Measurements from ENCODE around the gene AGPAT3. TPM values are rescaled to one million over a fixed set of nuclear protein-coding genes. Genes with fewer than 3 reads are reported as not detected.

The AGPAT3 gene
- total and polyA plus RNA-seq, 10 of the 15 experiments (the other 5 are each of a cell fraction or from before 2014, with no cell fraction given) = 1.2 to 110 (median 30.8) TPM

DNA sequence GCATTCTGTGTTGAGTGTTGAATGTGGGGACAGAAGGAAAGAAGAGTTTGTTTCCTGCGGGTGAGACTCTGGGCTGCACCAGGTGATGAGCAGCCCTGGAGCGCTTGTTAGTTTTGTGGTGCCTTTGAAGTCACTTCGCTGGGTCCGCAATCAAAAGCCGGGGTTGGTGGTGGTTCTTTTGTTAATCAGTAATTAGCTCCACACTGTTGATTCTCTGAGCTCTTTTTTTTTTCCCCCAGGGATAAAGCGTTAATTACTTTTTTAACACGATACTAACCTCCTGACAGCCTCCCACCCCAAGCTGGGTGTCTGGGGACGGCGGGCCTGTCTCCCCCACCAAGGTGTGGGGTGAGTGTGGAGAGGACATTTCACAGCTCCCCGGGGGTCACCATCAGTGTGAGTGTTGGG, 56.6 kb downstream of the AGPAT3 start (continued):
- TF ChIP-seq, protein P1, sequence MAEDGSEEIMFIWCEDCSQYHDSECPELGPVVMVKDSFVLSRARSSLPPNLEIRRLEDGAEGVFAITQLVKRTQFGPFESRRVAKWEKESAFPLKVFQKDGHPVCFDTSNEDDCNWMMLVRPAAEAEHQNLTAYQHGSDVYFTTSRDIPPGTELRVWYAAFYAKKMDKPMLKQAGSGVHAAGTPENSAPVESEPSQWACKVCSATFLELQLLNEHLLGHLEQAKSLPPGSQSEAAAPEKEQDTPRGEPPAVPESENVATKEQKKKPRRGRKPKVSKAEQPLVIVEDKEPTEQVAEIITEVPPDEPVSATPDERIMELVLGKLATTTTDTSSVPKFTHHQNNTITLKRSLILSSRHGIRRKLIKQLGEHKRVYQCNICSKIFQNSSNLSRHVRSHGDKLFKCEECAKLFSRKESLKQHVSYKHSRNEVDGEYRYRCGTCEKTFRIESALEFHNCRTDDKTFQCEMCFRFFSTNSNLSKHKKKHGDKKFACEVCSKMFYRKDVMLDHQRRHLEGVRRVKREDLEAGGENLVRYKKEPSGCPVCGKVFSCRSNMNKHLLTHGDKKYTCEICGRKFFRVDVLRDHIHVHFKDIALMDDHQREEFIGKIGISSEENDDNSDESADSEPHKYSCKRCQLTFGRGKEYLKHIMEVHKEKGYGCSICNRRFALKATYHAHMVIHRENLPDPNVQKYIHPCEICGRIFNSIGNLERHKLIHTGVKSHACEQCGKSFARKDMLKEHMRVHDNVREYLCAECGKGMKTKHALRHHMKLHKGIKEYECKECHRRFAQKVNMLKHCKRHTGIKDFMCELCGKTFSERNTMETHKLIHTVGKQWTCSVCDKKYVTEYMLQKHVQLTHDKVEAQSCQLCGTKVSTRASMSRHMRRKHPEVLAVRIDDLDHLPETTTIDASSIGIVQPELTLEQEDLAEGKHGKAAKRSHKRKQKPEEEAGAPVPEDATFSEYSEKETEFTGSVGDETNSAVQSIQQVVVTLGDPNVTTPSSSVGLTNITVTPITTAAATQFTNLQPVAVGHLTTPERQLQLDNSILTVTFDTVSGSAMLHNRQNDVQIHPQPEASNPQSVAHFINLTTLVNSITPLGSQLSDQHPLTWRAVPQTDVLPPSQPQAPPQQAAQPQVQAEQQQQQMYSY (CRISPR knock-in tag; IDR thresholded peaks at IDR 0.05) = no peak
- TF ChIP-seq, protein P2, sequence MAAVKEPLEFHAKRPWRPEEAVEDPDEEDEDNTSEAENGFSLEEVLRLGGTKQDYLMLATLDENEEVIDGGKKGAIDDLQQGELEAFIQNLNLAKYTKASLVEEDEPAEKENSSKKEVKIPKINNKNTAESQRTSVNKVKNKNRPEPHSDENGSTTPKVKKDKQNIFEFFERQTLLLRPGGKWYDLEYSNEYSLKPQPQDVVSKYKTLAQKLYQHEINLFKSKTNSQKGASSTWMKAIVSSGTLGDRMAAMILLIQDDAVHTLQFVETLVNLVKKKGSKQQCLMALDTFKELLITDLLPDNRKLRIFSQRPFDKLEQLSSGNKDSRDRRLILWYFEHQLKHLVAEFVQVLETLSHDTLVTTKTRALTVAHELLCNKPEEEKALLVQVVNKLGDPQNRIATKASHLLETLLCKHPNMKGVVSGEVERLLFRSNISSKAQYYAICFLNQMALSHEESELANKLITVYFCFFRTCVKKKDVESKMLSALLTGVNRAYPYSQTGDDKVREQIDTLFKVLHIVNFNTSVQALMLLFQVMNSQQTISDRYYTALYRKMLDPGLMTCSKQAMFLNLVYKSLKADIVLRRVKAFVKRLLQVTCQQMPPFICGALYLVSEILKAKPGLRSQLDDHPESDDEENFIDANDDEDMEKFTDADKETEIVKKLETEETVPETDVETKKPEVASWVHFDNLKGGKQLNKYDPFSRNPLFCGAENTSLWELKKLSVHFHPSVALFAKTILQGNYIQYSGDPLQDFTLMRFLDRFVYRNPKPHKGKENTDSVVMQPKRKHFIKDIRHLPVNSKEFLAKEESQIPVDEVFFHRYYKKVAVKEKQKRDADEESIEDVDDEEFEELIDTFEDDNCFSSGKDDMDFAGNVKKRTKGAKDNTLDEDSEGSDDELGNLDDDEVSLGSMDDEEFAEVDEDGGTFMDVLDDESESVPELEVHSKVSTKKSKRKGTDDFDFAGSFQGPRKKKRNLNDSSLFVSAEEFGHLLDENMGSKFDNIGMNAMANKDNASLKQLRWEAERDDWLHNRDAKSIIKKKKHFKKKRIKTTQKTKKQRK (IDR thresholded peaks at IDR 0.05; ENCODE audit: low read depth, low read length) = no peak
- no peak for TF ChIP-seq FOXK2 (IDR thresholded peaks at IDR 0.05)
- TF ChIP-seq CBX3 (IDR thresholded peaks at IDR 0.05; ENCODE audit: borderline replicate concordance, low read depth) = no peak
- no peak for TF ChIP-seq JUND (IDR thresholded peaks at IDR 0.05; ENCODE audit: low read depth, low read length)
- no peak for TF ChIP-seq RCOR1 (conservative IDR thresholded peaks at IDR 0.05; ENCODE audit: low read depth, low read length)
- TF ChIP-seq, protein P3, sequence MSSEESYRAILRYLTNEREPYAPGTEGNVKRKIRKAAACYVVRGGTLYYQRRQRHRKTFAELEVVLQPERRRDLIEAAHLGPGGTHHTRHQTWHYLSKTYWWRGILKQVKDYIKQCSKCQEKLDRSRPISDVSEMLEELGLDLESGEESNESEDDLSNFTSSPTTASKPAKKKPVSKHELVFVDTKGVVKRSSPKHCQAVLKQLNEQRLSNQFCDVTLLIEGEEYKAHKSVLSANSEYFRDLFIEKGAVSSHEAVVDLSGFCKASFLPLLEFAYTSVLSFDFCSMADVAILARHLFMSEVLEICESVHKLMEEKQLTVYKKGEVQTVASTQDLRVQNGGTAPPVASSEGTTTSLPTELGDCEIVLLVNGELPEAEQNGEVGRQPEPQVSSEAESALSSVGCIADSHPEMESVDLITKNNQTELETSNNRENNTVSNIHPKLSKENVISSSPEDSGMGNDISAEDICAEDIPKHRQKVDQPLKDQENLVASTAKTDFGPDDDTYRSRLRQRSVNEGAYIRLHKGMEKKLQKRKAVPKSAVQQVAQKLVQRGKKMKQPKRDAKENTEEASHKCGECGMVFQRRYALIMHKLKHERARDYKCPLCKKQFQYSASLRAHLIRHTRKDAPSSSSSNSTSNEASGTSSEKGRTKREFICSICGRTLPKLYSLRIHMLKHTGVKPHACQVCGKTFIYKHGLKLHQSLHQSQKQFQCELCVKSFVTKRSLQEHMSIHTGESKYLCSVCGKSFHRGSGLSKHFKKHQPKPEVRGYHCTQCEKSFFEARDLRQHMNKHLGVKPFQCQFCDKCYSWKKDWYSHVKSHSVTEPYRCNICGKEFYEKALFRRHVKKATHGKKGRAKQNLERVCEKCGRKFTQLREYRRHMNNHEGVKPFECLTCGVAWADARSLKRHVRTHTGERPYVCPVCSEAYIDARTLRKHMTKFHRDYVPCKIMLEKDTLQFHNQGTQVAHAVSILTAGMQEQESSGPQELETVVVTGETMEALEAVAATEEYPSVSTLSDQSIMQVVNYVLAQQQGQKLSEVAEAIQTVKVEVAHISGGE (CRISPR knock-in tag; IDR thresholded peaks at IDR 0.05) = no peak
- TF ChIP-seq IRF4 (IDR thresholded peaks at IDR 0.05; ENCODE audit: low read depth, low read length) = no peak
- no peak for TF ChIP-seq CBFB (IDR thresholded peaks at IDR 0.05; ENCODE audit: low read depth)
- TF ChIP-seq KDM1A (IDR thresholded peaks at IDR 0.05; ENCODE audit: borderline replicate concordance) = no peak
- no peak for TF ChIP-seq ZNF274 (IDR thresholded peaks at IDR 0.05; ENCODE audit: insufficient read depth, insufficient read length)
- peak; percentile 75 for TF ChIP-seq NR2F1 (conservative IDR thresholded peaks at IDR 0.05)
- no peak for TF ChIP-seq NRF1 (conservative IDR thresholded peaks at IDR 0.05; ENCODE audit: low read depth, low read length)
- TF ChIP-seq, protein P4, sequence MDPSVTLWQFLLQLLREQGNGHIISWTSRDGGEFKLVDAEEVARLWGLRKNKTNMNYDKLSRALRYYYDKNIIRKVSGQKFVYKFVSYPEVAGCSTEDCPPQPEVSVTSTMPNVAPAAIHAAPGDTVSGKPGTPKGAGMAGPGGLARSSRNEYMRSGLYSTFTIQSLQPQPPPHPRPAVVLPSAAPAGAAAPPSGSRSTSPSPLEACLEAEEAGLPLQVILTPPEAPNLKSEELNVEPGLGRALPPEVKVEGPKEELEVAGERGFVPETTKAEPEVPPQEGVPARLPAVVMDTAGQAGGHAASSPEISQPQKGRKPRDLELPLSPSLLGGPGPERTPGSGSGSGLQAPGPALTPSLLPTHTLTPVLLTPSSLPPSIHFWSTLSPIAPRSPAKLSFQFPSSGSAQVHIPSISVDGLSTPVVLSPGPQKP (IDR thresholded peaks at IDR 0.05; ENCODE audit: low read depth, low read length) = no peak
- TF ChIP-seq, protein P5, sequence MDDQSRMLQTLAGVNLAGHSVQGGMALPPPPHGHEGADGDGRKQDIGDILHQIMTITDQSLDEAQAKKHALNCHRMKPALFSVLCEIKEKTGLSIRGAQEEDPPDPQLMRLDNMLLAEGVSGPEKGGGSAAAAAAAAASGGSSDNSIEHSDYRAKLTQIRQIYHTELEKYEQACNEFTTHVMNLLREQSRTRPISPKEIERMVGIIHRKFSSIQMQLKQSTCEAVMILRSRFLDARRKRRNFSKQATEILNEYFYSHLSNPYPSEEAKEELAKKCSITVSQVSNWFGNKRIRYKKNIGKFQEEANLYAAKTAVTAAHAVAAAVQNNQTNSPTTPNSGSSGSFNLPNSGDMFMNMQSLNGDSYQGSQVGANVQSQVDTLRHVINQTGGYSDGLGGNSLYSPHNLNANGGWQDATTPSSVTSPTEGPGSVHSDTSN (IDR thresholded peaks at IDR 0.05; ENCODE audit: insufficient replicate concordance, low read depth, low read length) = no peak
